Kidney (tissue), 14 donors: ENCODE data around the gene WNT5B. TPM values are rescaled to one million over a fixed set of nuclear protein-coding genes. Genes with fewer than 3 reads are reported as not detected.

Experiments used
- DNase-seq, 5 donors: peaks; one replicate each; pipeline ENCODE4 v3.0.0-alpha.2; 2013 to 2020
- FAIRE-seq: peaks from 2 replicates; lab custom pipeline; 2012; peaks lifted over from hg19 to GRCh38; lab: Jason Lieb, UNC
- H3K27ac ChIP-seq, 2 donors: one replicate each; pipeline ENCODE4 v1.7.0; 2013; ENCODE audit warnings: low read depth in 2 of 2, low read length in 2 of 2, inconsistent platforms in 1 of 2
- H3K27me3 ChIP-seq: one replicate; pipeline ENCODE4 v1.7.1; 2013; ENCODE audit warnings: low read length, inconsistent platforms; ENCODE audit not compliant: control insufficient read depth, insufficient read depth
- H3K36me3 ChIP-seq, 3 donors: one replicate each; pipeline versions ENCODE4 v1.7.0 to v1.7.1; 2013; ENCODE audit warnings: low read length in 3 of 3, control low read depth in 1 of 3, inconsistent platforms in 1 of 3; ENCODE audit not compliant: insufficient read depth in 3 of 3, control insufficient read depth in 2 of 3
- H3K4me1 ChIP-seq, 3 donors: one replicate each; pipeline versions ENCODE4 v1.7.0 to v1.7.1; 2013; ENCODE audit warnings: low read length in 3 of 3, inconsistent platforms in 1 of 3, low read depth in 1 of 3; ENCODE audit not compliant: control insufficient read depth in 2 of 3, insufficient read depth in 2 of 3
- H3K4me3 ChIP-seq, 3 donors: one replicate each; pipeline versions ENCODE4 v1.7.0 to v1.8.1; 2013; ENCODE audit warnings: low read length in 3 of 3, control low read depth in 1 of 3, inconsistent platforms in 1 of 3
- H3K9ac ChIP-seq, 3 donors: one replicate each; pipeline versions ENCODE4 v1.7.0 to v1.7.1; 2013; ENCODE audit warnings: low read length in 3 of 3, control low read depth in 1 of 3, inconsistent platforms in 1 of 3
- H3K9me3 ChIP-seq, 3 donors: one replicate each; pipeline versions ENCODE4 v1.7.0 to v1.7.1; 2013; ENCODE audit warnings: low read length in 3 of 3, control low read depth in 1 of 3, inconsistent platforms in 1 of 3; ENCODE audit not compliant: control insufficient read depth in 2 of 3, insufficient read depth in 1 of 3
- intact Hi-C: fragments of 100-400 bp; cut with DNase I; formaldehyde crosslinking; loops from one replicate; pipeline ENCODE4 v1.11.1; 2022
- polyA plus RNA-seq: library from polyadenylated mRNA; stranded (reverse); fragments of 350-450 nt; fragmentation: Illumina TruSeq; extraction: RNeasy Lipid Tissue Mini Kit (QIAGEN cat#74804); gene quantifications from one replicate; pipeline ENCODE4 v1.2.3, GENCODE V29; 2014; ENCODE audit warnings: low read depth, low replicate concordance; ENCODE audit not compliant: insufficient read depth
- total RNA-seq: library from RNA; stranded (reverse); fragmentation: NEBNext Ultra II Directional; extraction: Animal tissue kit (Norgen Biotek cat#: 25700); gene quantifications from one replicate; pipeline ENCODE4 v1.2.1, GENCODE V29; 2021
- TF ChIP-seq, protein P1 (sequence below): IDR thresholded peaks from 3 replicates; pipeline ENCODE4 v1.5.1; 2012; ENCODE audit warnings: mild to moderate bottlenecking, moderate library complexity, borderline replicate concordance; ENCODE audit not compliant: insufficient read depth; ENCODE audit errors: extremely low read depth
- donor health status: control.
- donor health status: control.
- donor health status: control.
- donor health status: control.
- donor health status: control.
- donor health status: DM: yes; HTN: yes; CAD: no.
- donor health status: Normal renal cell carcinoma (clear cell type).

The WNT5B gene
- total and polyA plus RNA-seq, 2 donors from 2014 or later: 3.4 to 4.8 TPM

DNA sequence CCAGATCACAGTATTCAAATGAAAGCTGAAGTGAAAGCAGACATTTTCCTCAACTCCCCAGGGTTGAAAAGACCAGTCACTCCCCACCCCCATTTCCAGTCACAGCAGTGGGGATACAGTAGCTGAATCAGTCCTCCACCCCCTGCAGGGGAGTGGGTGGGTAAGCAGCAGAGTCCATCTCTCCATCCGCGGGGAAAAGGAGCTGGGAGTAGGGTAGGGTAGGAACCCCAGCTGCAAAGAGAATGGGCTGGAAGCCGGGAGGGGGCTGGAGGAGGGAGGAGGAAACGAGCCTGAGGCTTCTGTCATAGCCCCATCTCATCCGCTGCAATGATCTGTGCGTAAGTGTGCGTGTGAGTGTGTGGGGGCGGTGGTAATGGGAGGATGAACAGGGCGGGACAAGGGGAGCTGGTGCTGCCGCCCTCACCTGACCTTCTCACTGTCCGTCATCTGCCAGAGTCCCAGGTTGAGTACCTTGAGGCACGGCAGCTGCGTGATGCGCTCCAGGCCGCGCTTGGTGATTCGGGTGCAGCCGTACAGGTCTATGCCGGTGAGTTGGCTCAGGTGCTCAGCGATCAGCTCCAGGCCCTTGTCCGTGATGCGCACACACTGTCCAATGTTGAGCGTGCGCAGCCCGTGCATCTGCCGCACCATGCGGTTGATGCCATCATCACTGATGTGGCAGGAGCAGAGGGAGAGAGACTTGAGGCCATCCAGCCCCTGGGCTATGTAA lies 36.4 kb upstream of the WNT5B start:
- peak overlapping the region; percentile 79 to 86 for H3K27ac ChIP-seq
- peak in 3 of 5 donors; percentile 56 to 75 (median 66) for DNase-seq
- TF ChIP-seq, protein P1, sequence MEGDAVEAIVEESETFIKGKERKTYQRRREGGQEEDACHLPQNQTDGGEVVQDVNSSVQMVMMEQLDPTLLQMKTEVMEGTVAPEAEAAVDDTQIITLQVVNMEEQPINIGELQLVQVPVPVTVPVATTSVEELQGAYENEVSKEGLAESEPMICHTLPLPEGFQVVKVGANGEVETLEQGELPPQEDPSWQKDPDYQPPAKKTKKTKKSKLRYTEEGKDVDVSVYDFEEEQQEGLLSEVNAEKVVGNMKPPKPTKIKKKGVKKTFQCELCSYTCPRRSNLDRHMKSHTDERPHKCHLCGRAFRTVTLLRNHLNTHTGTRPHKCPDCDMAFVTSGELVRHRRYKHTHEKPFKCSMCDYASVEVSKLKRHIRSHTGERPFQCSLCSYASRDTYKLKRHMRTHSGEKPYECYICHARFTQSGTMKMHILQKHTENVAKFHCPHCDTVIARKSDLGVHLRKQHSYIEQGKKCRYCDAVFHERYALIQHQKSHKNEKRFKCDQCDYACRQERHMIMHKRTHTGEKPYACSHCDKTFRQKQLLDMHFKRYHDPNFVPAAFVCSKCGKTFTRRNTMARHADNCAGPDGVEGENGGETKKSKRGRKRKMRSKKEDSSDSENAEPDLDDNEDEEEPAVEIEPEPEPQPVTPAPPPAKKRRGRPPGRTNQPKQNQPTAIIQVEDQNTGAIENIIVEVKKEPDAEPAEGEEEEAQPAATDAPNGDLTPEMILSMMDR: no peak
- H3K9me3 ChIP-seq: no peaks in the 10 kb centered on the region
- peaks cover 0 to 33% (median 12%) of the 10 kb centered on the region in 3 donors for H3K4me1 ChIP-seq
- no peaks in the 10 kb centered on the region for H3K36me3 ChIP-seq
- intact Hi-C loops: no loop called here
- peak overlapping the region; percentile 12 to 78 (median 21) for H3K9ac ChIP-seq
- no peaks in the 10 kb centered on the region for H3K27me3 ChIP-seq
- FAIRE-seq: no peak
- H3K4me3 ChIP-seq: peak overlapping the region; percentile 54 to 72 (median 70)

DNA sequence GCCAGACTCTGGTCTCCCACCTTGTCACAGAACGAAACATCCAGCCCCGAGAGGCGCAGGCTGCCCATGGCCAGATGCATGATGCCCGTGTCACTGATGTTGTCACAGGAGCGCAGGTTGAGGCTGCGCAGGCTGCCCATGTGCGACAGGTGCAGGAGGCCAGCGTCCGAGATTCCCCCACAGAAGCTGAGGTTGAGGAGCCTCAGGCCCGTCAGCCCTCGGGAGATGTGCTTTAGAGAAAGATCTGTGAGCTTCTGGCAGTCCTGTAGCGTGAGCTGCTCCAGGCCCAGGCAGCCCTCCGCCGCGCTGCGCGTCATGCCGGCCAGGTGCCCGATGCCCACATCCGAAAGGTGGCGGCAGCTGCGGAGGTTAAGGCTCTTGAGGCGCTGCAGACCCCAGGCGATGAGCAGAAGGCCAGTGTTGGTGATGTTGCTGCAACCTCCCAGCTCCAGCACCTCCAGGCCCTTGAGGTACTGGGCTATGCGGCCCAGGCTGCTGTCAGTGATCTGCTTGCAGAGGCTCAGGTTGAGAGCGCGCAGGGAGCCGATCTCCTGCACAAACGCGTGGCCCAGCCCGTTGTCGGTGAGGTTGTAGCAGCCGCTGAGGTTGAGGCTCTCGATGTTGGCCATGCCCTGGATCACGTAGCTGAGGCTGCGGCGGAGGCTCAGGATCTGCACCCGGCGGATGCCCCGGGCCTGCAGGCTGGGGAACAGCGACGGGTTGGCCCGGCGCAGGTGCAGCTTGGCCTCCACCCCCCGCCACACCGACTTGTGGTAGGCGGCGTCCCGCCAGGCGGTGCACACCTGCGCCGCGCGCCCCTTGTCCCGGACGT lies 35.6 kb upstream of the WNT5B start:
- no peak for FAIRE-seq

DNA sequence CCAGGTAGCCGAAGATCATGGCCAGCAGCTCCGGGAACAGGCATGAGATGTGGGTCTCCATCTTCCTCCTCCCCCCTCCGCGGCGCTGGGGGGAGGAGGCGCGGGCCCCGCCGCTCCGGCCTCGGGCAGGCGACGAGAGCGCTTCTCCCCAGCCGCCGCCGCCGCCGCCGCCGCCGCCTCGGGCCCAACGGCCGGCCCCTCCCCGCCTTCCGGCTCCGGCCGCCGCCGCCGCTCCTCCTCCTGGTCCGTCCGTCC lies 35.1 kb upstream of the WNT5B start:
- Histone ChIP-seq H3K4me1 (peaks cover 0 to 30% (median 7%) of the 10 kb centered on the region in 3 donors), H3K27ac (peak overlapping the region; percentile 79 to 86), H3K9me3 (no peaks in the 10 kb centered on the region), H3K27me3 (no peaks in the 10 kb centered on the region), H3K4me3 (peak overlapping the region; percentile 54 to 72 (median 70)), H3K9ac (peak overlapping the region in 2 of 3 donors; percentile 71 to 78), H3K36me3 (no peaks in the 10 kb centered on the region)
- FAIRE-seq: no peak
- peak in 1 of 5 donors; percentile 62 for DNase-seq
- TF ChIP-seq, protein P1: no peak
- intact Hi-C loops: no loop called here

More for the DNA sequence above, 35.6 kb upstream of the WNT5B start:
- Histone ChIP-seq H3K4me3 (peak overlapping the region; percentile 54 to 72 (median 70)), H3K4me1 (peaks cover 0 to 30% (median 7%) of the 10 kb centered on the region in 3 donors), H3K9me3 (no peaks in the 10 kb centered on the region), H3K27me3 (no peaks in the 10 kb centered on the region), H3K27ac (peak overlapping the region; percentile 79 to 86), H3K36me3 (no peaks in the 10 kb centered on the region), H3K9ac (peak overlapping the region; percentile 21 to 78 (median 71))
- TF ChIP-seq, protein P1: no peak
- intact Hi-C loops: no loop called here
- DNase-seq: peak in 4 of 5 donors; percentile 48 to 90 (median 63)
